ENCODE data around the gene AQP1. TPM values are rescaled to one million over a fixed set of nuclear protein-coding genes. Genes with fewer than 3 reads are reported as not detected.

Gene AQP1
- total RNA-seq, 2 experiments from 2014 or later: 0.10 TPM

GRCh38 chr7:30917216-30917893 is 5.7 kb downstream of the AQP1 start:
- H3K4me1 Mint-ChIP-seq: no peaks in the 10 kb centered on the region
- H3K27ac Mint-ChIP-seq: no peak overlapping the region
- no peaks in the 10 kb centered on the region for H3K36me3 Mint-ChIP-seq
- no peak for DNase-seq
- no peaks in the 10 kb centered on the region for H3K27me3 Mint-ChIP-seq
- no peaks in the 10 kb centered on the region for H3K9me3 Mint-ChIP-seq
- no peak overlapping the region for H3K4me3 Mint-ChIP-seq

GRCh38 chr7:30918676-30919075 is 7.0 kb downstream of the AQP1 start:
- H3K9me3 Mint-ChIP-seq: no peaks in the 10 kb centered on the region
- no peak overlapping the region for H3K27ac Mint-ChIP-seq
- no peaks in the 10 kb centered on the region for H3K27me3 Mint-ChIP-seq
- no peak overlapping the region for H3K4me3 Mint-ChIP-seq
- H3K36me3 Mint-ChIP-seq: no peaks in the 10 kb centered on the region
- no peaks in the 10 kb centered on the region for H3K4me1 Mint-ChIP-seq
- no peak for DNase-seq

- no peak overlapping the region for H3K27ac Mint-ChIP-seq
- DNase-seq: no peak
- no peaks in the 10 kb centered on the region for H3K36me3 Mint-ChIP-seq
- H3K4me1 Mint-ChIP-seq: no peaks in the 10 kb centered on the region
- no peaks in the 10 kb centered on the region for H3K27me3 Mint-ChIP-seq
- no peak overlapping the region for H3K4me3 Mint-ChIP-seq
- no peaks in the 10 kb centered on the region for H3K9me3 Mint-ChIP-seq
Observed at GRCh38 chr7:30920021-30920583, 8.4 kb downstream of the AQP1 start.

GRCh38 chr7:30920584-30921539 is 9.2 kb downstream of the AQP1 start:
- Mint-ChIP-seq H3K4me3 (no peak overlapping the region), H3K27me3 (no peaks in the 10 kb centered on the region), H3K4me1 (no peaks in the 10 kb centered on the region), H3K36me3 (no peaks in the 10 kb centered on the region), H3K9me3 (no peaks in the 10 kb centered on the region), H3K27ac (no peak overlapping the region)
- DNase-seq: no peak

- H3K9me3 Mint-ChIP-seq: no peaks in the 10 kb centered on the region
- no peak for DNase-seq
Observed at GRCh38 chr7:30921540-30922401, 10.1 kb downstream of the AQP1 start.

GRCh38 chr7:30922596-30922995 is 10.9 kb downstream of the AQP1 start:
- Mint-ChIP-seq H3K27ac (no peak overlapping the region), H3K27me3 (no peaks in the 10 kb centered on the region), H3K4me3 (no peak overlapping the region), H3K36me3 (no peaks in the 10 kb centered on the region), H3K9me3 (peaks cover 2% of the 10 kb centered on the region), H3K4me1 (no peaks in the 10 kb centered on the region)
- no peak for DNase-seq

More at GRCh38 chr7:30921540-30922401, 10.1 kb downstream of the AQP1 start:
- Mint-ChIP-seq H3K27me3 (no peaks in the 10 kb centered on the region), H3K27ac (no peak overlapping the region), H3K36me3 (no peaks in the 10 kb centered on the region), H3K4me1 (no peaks in the 10 kb centered on the region), H3K4me3 (no peak overlapping the region)

GRCh38 chr7:30923009-30923773 is 11.5 kb downstream of the AQP1 start:
- no peak overlapping the region for H3K4me3 Mint-ChIP-seq
- no peaks in the 10 kb centered on the region for H3K4me1 Mint-ChIP-seq
- H3K27me3 Mint-ChIP-seq: no peaks in the 10 kb centered on the region
- H3K36me3 Mint-ChIP-seq: no peaks in the 10 kb centered on the region
- no peak for DNase-seq
- H3K9me3 Mint-ChIP-seq: peaks cover 2% of the 10 kb centered on the region
- H3K27ac Mint-ChIP-seq: no peak overlapping the region

GRCh38 chr7:30923774-30924413 is 12.2 kb downstream of the AQP1 start:
- H3K27me3 Mint-ChIP-seq: no peaks in the 10 kb centered on the region
- no peak overlapping the region for H3K27ac Mint-ChIP-seq
- H3K4me3 Mint-ChIP-seq: no peak overlapping the region
- peaks cover 2% of the 10 kb centered on the region for H3K9me3 Mint-ChIP-seq
- no peaks in the 10 kb centered on the region for H3K4me1 Mint-ChIP-seq
- DNase-seq: no peak
- H3K36me3 Mint-ChIP-seq: no peaks in the 10 kb centered on the region

- no peak overlapping the region for H3K27ac Mint-ChIP-seq
- no peak for DNase-seq
- H3K9me3 Mint-ChIP-seq: peaks cover 2% of the 10 kb centered on the region
- no peaks in the 10 kb centered on the region for H3K36me3 Mint-ChIP-seq
- no peaks in the 10 kb centered on the region for H3K27me3 Mint-ChIP-seq
- no peaks in the 10 kb centered on the region for H3K4me1 Mint-ChIP-seq
- no peak overlapping the region for H3K4me3 Mint-ChIP-seq
Observed at GRCh38 chr7:30924624-30925023, 13.0 kb downstream of the AQP1 start.

GRCh38 chr7:30925117-30925516 is 13.5 kb downstream of the AQP1 start:
- H3K27me3 Mint-ChIP-seq: no peaks in the 10 kb centered on the region
- no peaks in the 10 kb centered on the region for H3K4me1 Mint-ChIP-seq
- no peak overlapping the region for H3K27ac Mint-ChIP-seq
- no peak overlapping the region for H3K4me3 Mint-ChIP-seq
- H3K9me3 Mint-ChIP-seq: peaks cover 2% of the 10 kb centered on the region
- no peak for DNase-seq
- no peaks in the 10 kb centered on the region for H3K36me3 Mint-ChIP-seq

GRCh38 chr7:30925913-30926312 is 14.3 kb downstream of the AQP1 start:
- no peaks in the 10 kb centered on the region for H3K4me1 Mint-ChIP-seq
- no peak overlapping the region for H3K4me3 Mint-ChIP-seq
- H3K27ac Mint-ChIP-seq: no peak overlapping the region
- H3K36me3 Mint-ChIP-seq: no peaks in the 10 kb centered on the region
- H3K9me3 Mint-ChIP-seq: peaks cover 2% of the 10 kb centered on the region
- no peak for DNase-seq
- H3K27me3 Mint-ChIP-seq: no peaks in the 10 kb centered on the region

GRCh38 chr7:30926313-30926712 is 14.7 kb downstream of the AQP1 start:
- no peak for DNase-seq
- Mint-ChIP-seq H3K4me3 (no peak overlapping the region), H3K9me3 (peaks cover 2% of the 10 kb centered on the region), H3K27ac (no peak overlapping the region), H3K36me3 (no peaks in the 10 kb centered on the region), H3K4me1 (no peaks in the 10 kb centered on the region), H3K27me3 (no peaks in the 10 kb centered on the region)

- Mint-ChIP-seq H3K27me3 (no peaks in the 10 kb centered on the region), H3K36me3 (no peaks in the 10 kb centered on the region), H3K27ac (no peak overlapping the region), H3K9me3 (peaks cover 2% of the 10 kb centered on the region), H3K4me3 (no peak overlapping the region), H3K4me1 (no peaks in the 10 kb centered on the region)
- no peak for DNase-seq
Observed at GRCh38 chr7:30927040-30927439, 15.4 kb downstream of the AQP1 start.

GRCh38 chr7:30927559-30927958 is 15.9 kb downstream of the AQP1 start:
- Mint-ChIP-seq H3K4me3 (no peak overlapping the region), H3K9me3 (peaks cover 2% of the 10 kb centered on the region), H3K27me3 (no peaks in the 10 kb centered on the region), H3K27ac (no peak overlapping the region), H3K4me1 (no peaks in the 10 kb centered on the region), H3K36me3 (no peaks in the 10 kb centered on the region)
- DNase-seq: no peak

Measured in activated naive CD8-positive, alpha-beta T cell treated with anti-CD3 and anti-CD28 coated beads for 36 hours (primary cell).